ENCODE results near the gene IRGQ.
"Not testable (repeated sequence)": the region's sequence is repeated elsewhere in the genome, so short reads cannot be mapped to it uniquely, and the experiment has no call there.

The IRGQ gene

GRCh38 chr19:43596842-43597461 lies 1.0 kb upstream of the IRGQ start:
- DNase-seq = no peak

GRCh38 chr19:43595605-43595998 lies 332 bp downstream of the IRGQ start:
- no peak for DNase-seq

DNA sequence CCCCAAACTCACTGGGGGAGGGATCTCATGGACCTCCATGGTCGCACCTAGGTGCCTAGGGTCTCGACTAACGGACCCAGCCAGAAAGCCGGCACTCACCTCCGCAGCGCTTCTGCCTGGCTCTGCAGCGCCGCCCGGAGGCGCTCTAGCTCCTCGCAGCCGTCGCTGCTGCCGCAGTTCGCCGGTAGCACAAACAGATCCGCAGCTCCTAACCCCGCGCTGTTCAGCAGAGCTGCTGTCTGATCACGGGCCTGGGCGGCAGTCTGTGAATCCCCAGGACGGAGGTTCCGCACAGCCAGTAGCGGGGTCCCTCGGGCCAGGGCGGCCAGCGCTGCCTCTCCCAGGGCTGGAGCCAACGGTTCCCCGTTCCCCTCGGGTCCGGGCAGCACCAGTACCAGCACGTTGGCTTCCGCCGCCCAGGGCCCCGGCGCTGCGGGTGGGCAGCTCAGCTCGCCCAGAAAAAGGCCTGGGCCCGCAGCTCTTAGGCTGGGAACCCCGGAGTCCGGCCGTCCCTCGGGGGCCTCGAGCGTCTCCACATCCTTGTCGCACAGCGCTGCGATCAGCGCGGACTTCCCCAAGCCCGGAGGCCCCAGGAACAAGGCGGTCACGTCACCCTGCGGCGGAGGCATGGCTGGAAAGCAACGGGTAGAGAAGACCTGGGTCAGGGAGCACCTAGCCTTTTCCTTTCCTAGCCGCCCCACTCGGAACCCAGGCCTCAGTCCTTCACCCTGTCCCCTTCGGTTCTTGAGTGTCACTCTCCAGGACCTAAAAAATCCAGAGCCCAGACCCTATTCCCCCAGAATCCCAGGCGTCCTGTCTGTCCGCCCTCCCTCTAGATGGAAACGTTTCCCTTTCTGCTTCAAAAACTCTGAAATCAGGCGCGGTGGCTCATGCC lies 977 bp downstream of the IRGQ start:
- peak; percentile 48 to 89 (median 61) for DNase-seq

DNA sequence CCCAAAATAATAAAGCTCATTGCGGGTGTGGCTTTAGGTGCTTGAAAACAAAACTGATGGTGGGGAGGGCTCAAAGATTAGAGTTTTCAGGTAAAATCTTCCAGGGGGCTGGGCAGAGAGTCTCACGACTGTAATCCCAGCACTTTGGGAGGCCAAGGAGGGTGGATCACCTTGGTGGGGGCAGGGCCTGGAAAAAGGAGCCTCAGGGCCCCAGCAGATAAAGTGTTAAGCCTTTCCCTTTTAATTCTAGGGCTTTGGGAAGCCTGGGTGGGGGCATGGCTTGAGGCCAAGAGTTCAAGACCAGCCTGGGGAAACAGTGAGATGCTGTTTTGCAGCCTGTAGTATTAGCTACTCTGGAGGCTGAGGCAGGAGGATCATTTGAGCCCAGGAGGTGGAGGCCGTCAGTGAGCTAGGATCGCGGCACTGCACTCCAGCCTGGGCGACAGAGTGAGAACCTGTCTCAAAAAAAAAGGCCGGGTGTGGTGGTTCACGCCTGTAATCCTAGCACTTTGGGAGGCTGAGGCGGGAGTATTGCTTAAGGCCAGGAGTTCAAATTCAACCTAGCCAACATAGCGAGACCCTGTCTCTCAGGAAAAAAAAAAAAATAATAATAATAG lies 1.7 kb downstream of the IRGQ start:
- no peak for DNase-seq

GRCh38 chr19:43592800-43593350 lies 3.1 kb downstream of the IRGQ start:
- DNase-seq = no peak

DNA sequence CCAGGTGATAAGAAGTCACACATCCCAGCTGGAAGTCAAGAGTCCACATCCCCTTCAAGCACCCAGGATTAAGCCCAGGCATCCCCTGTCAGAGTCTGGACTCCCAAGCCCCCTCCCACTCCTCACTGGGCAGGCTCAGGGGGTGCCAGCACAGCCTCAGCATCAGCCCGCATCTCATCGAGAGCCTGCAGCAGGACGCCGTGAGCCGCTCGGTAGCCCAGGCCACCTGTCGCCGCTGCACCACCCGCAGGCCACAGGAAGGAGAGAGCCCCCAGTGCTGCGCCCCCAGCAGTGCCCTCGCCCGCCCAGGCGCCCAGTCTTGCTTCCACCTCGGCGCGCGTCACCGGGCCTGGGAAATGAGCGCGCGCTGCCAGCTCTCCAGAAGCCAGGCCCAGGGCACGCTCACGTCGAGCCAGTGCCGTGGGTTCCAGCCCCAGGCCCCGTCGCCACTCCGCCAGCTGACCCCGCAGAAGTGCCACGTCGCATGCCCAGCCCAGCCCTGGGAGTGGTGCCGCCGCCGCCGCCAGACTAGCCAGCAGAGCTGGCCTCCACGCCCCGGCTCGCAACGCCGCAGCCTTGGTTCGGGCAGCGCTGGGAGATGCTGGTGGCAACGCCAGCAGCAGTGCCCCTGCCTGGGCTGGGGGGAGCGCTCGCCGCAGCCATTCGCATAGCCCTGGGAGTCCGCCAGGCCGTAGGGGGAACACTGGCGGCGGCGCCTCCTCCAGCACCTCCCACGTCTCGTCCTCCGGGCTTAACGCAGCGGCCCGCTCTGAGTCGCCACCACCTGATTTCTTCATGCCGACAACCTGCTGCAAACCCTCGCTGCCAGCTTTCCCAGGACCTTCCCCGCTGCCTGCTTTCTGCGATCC lies 3.8 kb downstream of the IRGQ start:
- no peak for DNase-seq

DNA sequence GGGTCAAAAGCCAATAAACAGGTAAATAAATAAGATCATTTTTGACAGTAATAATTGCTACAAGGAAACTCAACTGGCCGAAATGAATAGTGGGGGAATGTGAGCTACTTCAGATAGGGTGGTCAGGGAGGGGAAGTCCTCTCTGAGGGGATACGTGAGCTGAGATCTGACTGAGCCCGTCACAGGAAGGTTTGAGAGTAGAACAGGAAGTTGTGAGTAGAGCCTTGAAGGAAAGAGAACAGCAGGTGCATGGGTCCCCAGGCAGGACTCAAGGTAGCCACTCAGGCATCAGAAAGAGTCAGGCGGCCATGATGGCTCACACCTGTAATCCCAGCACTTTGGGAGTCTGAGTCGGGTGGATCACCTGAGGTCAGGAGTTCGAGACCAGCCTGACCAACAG lies 6.3 kb downstream of the IRGQ start:
- DNase-seq = no peak

- no peak for DNase-seq
These were observed 6.7 kb downstream of the IRGQ start for GRCh38 chr19:43589277-43589676.

GRCh38 chr19:43587029-43587428 lies 8.9 kb downstream of the IRGQ start:
- not testable (repeated sequence) for DNase-seq

DNA sequence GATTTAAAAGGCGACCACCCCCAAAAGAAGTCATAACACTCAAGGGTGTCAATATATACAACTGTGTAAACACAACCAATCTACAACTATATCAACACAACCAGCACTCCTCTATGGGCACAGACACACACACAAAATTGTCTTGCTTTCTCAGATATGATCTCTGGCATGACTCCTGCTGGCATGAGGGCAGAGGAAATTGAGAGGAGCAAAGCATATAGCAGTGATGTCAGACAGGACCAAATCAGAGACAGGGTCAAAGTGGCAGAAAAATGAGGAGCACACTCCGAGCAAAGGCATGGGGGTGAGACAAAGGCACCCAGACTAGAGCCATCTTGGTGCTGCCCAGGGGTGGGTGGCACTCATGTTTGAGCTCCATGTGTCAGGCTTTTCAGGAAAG lies 9.6 kb downstream of the IRGQ start:
- DNase-seq = no peak

- no peak for DNase-seq
These were observed 11.4 kb downstream of the IRGQ start for GRCh38 chr19:43584484-43584883.

DNA sequence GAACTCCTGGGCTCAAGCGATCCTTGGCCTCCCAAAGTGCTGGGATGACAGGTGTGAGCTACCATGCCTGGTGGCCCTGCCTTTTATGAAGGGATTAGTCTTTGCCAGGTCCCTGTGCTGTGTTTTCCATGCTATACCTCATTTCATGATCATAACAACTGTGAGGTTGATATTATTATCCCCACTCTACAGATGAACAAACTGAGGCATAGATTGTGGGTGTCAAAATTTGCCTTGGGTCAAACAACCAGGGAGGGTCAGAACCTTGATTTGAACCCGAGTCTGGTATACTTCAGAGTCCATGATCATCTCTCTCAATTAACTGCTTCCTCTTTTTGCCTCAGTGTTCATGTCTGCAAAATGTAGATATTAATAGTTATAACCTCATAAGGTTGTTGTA lies 13.4 kb downstream of the IRGQ start:
- DNase-seq = no peak

GRCh38 chr19:43581467-43581866 lies 14.5 kb downstream of the IRGQ start:
- DNase-seq = no peak

DNA sequence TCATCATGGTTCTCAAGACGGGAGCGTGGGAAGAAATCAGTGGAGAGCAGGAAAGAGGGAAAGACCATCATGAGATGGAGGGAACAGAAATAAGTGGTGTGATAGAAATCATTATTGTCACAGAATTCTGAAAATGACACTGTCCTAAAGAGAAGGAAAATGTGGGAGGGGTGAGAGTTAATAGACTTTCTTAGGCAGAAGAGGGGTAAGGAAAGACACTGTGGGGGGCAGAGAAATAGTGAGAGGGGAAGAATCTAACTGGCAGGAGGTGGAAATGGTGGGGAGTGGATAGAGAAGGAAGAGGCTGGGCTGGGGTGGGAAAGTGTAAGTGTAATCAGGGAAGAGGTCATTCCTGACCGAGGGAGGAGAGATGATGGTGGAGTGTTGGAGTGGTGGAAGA lies 17.1 kb downstream of the IRGQ start:
- no peak for DNase-seq

GRCh38 chr19:43575955-43576878 lies 19.7 kb downstream of the IRGQ start:
- no peak for DNase-seq

GRCh38 chr19:43575156-43575950 lies 20.6 kb downstream of the IRGQ start, which contains the start of the genes PINLYP and XRCC1:
TSS of gene PINLYP (plus strand) at chr19:43575801. CDS start at chr19:43577192, 1,391 bp downstream.
TSS of gene XRCC1 (minus strand) at chr19:43575527. CDS start at chr19:43575458, 69 bp downstream.
- peak; percentile 91 to 99 (median 94) for DNase-seq

DNA sequence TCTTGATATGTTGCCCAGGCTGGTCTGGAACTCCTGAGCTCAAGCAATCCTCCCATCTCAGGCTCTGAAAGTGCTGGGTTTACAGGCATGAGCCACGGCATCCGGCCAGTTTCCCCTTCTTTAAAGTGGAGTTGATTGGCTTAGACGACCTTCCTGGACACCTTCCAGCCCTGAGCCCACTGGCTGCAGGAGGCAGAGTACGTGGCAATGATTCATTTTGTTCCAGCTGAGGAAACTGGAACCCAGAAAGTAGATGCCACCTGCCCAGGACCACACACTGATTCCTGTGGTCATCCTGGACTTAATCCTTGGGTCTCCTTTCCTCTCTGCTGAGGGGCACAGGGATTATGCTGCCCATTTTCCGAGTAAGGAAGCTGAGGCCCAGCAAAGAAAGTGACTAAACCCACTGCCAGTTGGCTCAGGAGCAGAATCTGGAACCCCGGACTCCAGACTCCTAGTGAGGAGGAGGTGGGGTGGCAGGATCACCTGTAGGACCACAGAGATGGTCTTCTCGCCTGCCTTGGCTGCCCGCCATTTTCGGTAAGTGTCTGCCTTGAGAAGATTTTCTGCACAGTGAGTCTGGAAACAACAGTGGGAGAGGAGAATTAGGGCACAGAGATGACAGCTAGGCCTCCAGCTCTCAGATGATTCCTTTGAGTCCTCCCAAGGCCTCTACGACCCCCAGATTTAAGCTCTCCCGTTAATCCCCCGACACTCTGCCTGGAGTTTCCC lies 21.3 kb downstream of the IRGQ start:
- DNase-seq = no peak

DNA sequence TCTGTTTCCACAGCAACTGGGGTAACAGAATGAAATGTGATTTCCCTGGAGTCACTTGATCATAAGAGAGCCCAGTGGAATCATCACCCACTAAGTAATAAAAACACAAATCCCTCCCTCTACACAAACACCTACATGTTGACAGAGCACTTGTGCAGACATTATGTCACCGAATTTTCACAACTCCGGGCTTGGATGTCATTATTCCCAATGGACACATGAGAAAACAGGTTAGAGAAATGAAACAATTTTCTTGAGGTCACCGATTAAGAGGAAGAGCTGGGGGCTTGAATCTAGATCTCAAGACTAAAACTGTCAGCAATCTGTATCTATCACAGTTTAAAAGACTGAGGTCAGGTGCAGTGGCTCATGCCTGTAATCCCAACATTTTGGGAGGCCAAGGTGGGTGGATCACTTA lies 23.8 kb downstream of the IRGQ start:
- no peak for DNase-seq

- DNase-seq = no peak
These were observed 25.7 kb downstream of the IRGQ start for GRCh38 chr19:43570174-43570791.
